Measurements from ENCODE around the gene MED27.

MED27 gene

GRCh38 chr9:132020272-132020671, 59.4 kb downstream of the MED27 start:
- peaks cover 4% of the 10 kb centered on the region; the same call in 1 of the 2 replicates for H3K4me1 ChIP-seq (ENCODE audit: control insufficient read depth, insufficient read depth, low read length)
- no peak overlapping the region for H3K4me3 ChIP-seq (ENCODE audit: low read depth, low read length)
- TF ChIP-seq BCL11A (tag by site-specific recombination; IDR thresholded peaks at IDR 0.05; ENCODE audit: low read depth) (no peak), GLIS2 (tag by site-specific recombination; IDR thresholded peaks at IDR 0.05) (no peak), KLF9 (tag by site-specific recombination; IDR thresholded peaks at IDR 0.05; ENCODE audit: low read depth) (no peak), GFI1B (tag by site-specific recombination; IDR thresholded peaks at IDR 0.05) (no peak), ZNF404 (tag by site-specific recombination; IDR thresholded peaks at IDR 0.05) (no peak), ZNF548 (tag by site-specific recombination; IDR thresholded peaks at IDR 0.05) (no peak), ZSCAN23 (tag by site-specific recombination; IDR thresholded peaks at IDR 0.05) (no peak), ZNF292 (tag by site-specific recombination; IDR thresholded peaks at IDR 0.05; ENCODE audit: borderline replicate concordance, low read depth) (no peak), MYNN (tag by site-specific recombination; IDR thresholded peaks at IDR 0.05; ENCODE audit: borderline replicate concordance) (no peak), KLF16 (tag by site-specific recombination; IDR thresholded peaks at IDR 0.05) (no peak), REST (tag by site-specific recombination; IDR thresholded peaks at IDR 0.05) (no peak), ZNF157 (tag by site-specific recombination; IDR thresholded peaks at IDR 0.05) (no peak)
- TF ChIP-seq, protein P1, sequence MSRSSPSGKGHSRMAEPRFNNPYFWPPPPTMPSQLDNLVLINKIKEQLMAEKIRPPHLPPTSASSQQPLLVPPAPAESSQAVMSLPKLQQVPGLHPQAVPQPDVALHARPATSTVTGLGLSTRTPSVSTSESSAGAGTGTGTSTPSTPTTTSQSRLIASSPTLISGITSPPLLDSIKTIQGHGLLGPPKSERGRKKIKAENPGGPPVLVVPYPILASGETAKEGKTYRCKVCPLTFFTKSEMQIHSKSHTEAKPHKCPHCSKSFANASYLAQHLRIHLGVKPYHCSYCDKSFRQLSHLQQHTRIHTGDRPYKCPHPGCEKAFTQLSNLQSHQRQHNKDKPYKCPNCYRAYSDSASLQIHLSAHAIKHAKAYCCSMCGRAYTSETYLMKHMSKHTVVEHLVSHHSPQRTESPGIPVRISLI (tag by site-specific recombination; IDR thresholded peaks at IDR 0.05) = no peak
- TF ChIP-seq, protein P2, sequence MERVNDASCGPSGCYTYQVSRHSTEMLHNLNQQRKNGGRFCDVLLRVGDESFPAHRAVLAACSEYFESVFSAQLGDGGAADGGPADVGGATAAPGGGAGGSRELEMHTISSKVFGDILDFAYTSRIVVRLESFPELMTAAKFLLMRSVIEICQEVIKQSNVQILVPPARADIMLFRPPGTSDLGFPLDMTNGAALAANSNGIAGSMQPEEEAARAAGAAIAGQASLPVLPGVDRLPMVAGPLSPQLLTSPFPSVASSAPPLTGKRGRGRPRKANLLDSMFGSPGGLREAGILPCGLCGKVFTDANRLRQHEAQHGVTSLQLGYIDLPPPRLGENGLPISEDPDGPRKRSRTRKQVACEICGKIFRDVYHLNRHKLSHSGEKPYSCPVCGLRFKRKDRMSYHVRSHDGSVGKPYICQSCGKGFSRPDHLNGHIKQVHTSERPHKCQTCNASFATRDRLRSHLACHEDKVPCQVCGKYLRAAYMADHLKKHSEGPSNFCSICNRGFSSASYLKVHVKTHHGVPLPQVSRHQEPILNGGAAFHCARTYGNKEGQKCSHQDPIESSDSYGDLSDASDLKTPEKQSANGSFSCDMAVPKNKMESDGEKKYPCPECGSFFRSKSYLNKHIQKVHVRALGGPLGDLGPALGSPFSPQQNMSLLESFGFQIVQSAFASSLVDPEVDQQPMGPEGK (tag by site-specific recombination; IDR thresholded peaks at IDR 0.05) = no peak
- TF ChIP-seq, protein P3, sequence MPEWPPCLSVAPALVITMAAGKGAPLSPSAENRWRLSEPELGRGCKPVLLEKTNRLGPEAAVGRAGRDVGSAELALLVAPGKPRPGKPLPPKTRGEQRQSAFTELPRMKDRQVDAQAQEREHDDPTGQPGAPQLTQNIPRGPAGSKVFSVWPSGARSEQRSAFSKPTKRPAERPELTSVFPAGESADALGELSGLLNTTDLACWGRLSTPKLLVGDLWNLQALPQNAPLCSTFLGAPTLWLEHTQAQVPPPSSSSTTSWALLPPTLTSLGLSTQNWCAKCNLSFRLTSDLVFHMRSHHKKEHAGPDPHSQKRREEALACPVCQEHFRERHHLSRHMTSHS (tag by site-specific recombination; IDR thresholded peaks at IDR 0.05) = no peak
- TF ChIP-seq, protein P4, sequence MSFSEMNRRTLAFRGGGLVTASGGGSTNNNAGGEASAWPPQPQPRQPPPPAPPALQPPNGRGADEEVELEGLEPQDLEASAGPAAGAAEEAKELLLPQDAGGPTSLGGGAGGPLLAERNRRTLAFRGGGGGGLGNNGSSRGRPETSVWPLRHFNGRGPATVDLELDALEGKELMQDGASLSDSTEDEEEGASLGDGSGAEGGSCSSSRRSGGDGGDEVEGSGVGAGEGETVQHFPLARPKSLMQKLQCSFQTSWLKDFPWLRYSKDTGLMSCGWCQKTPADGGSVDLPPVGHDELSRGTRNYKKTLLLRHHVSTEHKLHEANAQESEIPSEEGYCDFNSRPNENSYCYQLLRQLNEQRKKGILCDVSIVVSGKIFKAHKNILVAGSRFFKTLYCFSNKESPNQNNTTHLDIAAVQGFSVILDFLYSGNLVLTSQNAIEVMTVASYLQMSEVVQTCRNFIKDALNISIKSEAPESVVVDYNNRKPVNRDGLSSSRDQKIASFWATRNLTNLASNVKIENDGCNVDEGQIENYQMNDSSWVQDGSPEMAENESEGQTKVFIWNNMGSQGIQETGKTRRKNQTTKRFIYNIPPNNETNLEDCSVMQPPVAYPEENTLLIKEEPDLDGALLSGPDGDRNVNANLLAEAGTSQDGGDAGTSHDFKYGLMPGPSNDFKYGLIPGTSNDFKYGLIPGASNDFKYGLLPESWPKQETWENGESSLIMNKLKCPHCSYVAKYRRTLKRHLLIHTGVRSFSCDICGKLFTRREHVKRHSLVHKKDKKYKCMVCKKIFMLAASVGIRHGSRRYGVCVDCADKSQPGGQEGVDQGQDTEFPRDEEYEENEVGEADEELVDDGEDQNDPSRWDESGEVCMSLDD (tag by site-specific recombination; IDR thresholded peaks at IDR 0.05) = no peak
- TF ChIP-seq, protein P5, sequence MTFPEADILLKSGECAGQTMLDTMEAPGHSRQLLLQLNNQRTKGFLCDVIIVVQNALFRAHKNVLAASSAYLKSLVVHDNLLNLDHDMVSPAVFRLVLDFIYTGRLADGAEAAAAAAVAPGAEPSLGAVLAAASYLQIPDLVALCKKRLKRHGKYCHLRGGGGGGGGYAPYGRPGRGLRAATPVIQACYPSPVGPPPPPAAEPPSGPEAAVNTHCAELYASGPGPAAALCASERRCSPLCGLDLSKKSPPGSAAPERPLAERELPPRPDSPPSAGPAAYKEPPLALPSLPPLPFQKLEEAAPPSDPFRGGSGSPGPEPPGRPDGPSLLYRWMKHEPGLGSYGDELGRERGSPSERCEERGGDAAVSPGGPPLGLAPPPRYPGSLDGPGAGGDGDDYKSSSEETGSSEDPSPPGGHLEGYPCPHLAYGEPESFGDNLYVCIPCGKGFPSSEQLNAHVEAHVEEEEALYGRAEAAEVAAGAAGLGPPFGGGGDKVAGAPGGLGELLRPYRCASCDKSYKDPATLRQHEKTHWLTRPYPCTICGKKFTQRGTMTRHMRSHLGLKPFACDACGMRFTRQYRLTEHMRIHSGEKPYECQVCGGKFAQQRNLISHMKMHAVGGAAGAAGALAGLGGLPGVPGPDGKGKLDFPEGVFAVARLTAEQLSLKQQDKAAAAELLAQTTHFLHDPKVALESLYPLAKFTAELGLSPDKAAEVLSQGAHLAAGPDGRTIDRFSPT (tag by site-specific recombination; IDR thresholded peaks at IDR 0.05) = no peak
- H3K36me3 ChIP-seq (ENCODE audit: control insufficient read depth in 2 of 2, insufficient read depth in 1 of 2, low read length in 2 of 2) = no peaks in the 10 kb centered on the region
- POLR2A ChIA-PET = no interaction called here
- H3K9me3 ChIP-seq (ENCODE audit: control insufficient read depth, insufficient read depth, low read depth, low read length) = no peaks in the 10 kb centered on the region
- CTCF ChIA-PET = interaction anchor here (0.6 to 1.6 kb wide), 3 partner anchors 7 to 257 kb away, joined by 3 to 5 read pairs (median 3); no protein-coding TSS in a partner anchor
- no peak overlapping the region for H3K27ac ChIP-seq (ENCODE audit: extremely low read depth, low read depth, low read length)

All from HEK293 (cell line).